Hepatocyte (in vitro differentiated cells): ENCODE data around the gene PDE4D. TPM values are rescaled to one million over a fixed set of nuclear protein-coding genes. Genes with fewer than 3 reads are reported as not detected.

Experiments
- DNase-seq: peaks from one replicate; pipeline ENCODE4 v3.0.0-alpha.2; 2016; ENCODE audit warnings: low spot score
- H2AFZ ChIP-seq: fragments of 200-600 bp; sonication (generic); 2 replicates; pipeline ENCODE4 v1.6.0; 2016; ENCODE audit warnings: antibody characterized with exemption, mild to moderate bottlenecking
- H3K27ac ChIP-seq: fragments of 200-600 bp; sonication (generic); 2 replicates; pipeline ENCODE4 v1.5.1; 2016; ENCODE audit warnings: mild to moderate bottlenecking
- H3K27me3 ChIP-seq: fragments of 200-600 bp; sonication (generic); 2 replicates; pipeline ENCODE4 v1.6.1; 2016
- H3K36me3 ChIP-seq: fragments of 200-600 bp; sonication (generic); replicated peaks from 2 replicates; pipeline ENCODE4 v1.5.1; 2016; ENCODE audit warnings: low read depth; ENCODE audit not compliant: insufficient read depth
- H3K4me1 ChIP-seq: fragments of 200-600 bp; sonication (generic); 2 replicates; pipeline ENCODE4 v1.5.1; 2016; ENCODE audit warnings: mild to moderate bottlenecking, moderate library complexity; ENCODE audit not compliant: insufficient read depth
- H3K4me2 ChIP-seq: fragments of 200-600 bp; sonication (generic); 2 replicates; pipeline ENCODE4 v1.6.0; 2016
- H3K4me3 ChIP-seq: fragments of 200-600 bp; sonication (generic); 2 replicates; pipeline ENCODE4 v1.5.1; 2016; ENCODE audit warnings: mild to moderate bottlenecking
- H3K79me2 ChIP-seq: fragments of 200-600 bp; sonication (generic); 2 replicates; pipeline ENCODE4 v1.6.0; 2017; ENCODE audit warnings: mild to moderate bottlenecking
- H3K9me2 ChIP-seq: fragments of 200-600 bp; sonication (generic); replicated peaks from 2 replicates; pipeline ENCODE4 v1.6.0; 2017; ENCODE audit warnings: mild to moderate bottlenecking; ENCODE audit not compliant: insufficient read depth
- H3K9me3 ChIP-seq: fragments of 200-600 bp; sonication (generic); 2 replicates; pipeline ENCODE4 v1.5.1; 2016; ENCODE audit warnings: low read depth, mild to moderate bottlenecking
- H4K20me1 ChIP-seq: fragments of 200-600 bp; sonication (generic); 2 replicates; pipeline ENCODE4 v1.6.0; 2016; ENCODE audit warnings: mild to moderate bottlenecking; ENCODE audit not compliant: insufficient read depth, poor library complexity, severe bottlenecking
- CTCF ChIP-seq: fragments of 200-600 bp; sonication (generic); IDR thresholded peaks from 2 replicates; pipeline ENCODE4 v1.5.1; 2016; ENCODE audit warnings: antibody characterized with exemption, mild to moderate bottlenecking; ENCODE audit not compliant: poor library complexity
- EZH2 ChIP-seq: fragments of 200-600 bp; sonication (generic); IDR thresholded peaks from 2 replicates; pipeline ENCODE4 v1.6.1; 2016; ENCODE audit warnings: antibody characterized with exemption, mild to moderate bottlenecking, borderline replicate concordance
- EZH2phosphoT487 ChIP-seq: fragments of 200-600 bp; sonication (generic); IDR thresholded peaks from one replicate; pipeline ENCODE4 v1.6.1; 2018; ENCODE audit warnings: antibody characterized with exemption, mild to moderate bottlenecking, low read depth, moderate library complexity; ENCODE audit not compliant: unreplicated experiment, severe bottlenecking
- WGBS: methylation state at CpG from one replicate; pipeline ENCODE4 v1.1.6; 2016; ENCODE audit warnings: low lambda C conversion rate; ENCODE audit errors: missing lambda C conversion rate; 5-methylcytosine and 5-hydroxymethylcytosine counted together
- polyA plus RNA-seq: library from polyadenylated mRNA; unstranded; fragments of >200 nt; fragmentation: Nextera tagmentation; extraction: Ambion mirVana; gene quantifications from 2 replicates; pipeline ENCODE4 v1.2.1, GENCODE V29; 2016
- total RNA-seq: library from RNA; depleted of rRNA; stranded (reverse); fragments of >200 nt; gene quantifications from 2 replicates; pipeline ENCODE4 v1.2.3, GENCODE V29; 2014

PDE4D gene
- total and polyA plus RNA-seq, 2 experiments from 2014 or later: 14.5 to 45.2 TPM

- DNase-seq: no peak
- H3K4me2 ChIP-seq: no peak overlapping the region
- TF ChIP-seq EZH2 (no peak), EZH2phosphoT487 (no peak), CTCF (no peak)
- H3K27me3 ChIP-seq: no peaks in the 10 kb centered on the region
- no peak overlapping the region for H3K4me3 ChIP-seq
- H4K20me1 ChIP-seq: no peaks in the 10 kb centered on the region
- no peak overlapping the region for H3K27ac ChIP-seq
- WGBS: 98% methylated on average over 3 of the region's 3 CpGs
- H3K9me2 ChIP-seq: no peaks in the 10 kb centered on the region
- H2AFZ ChIP-seq: no peak overlapping the region
- no peaks in the 10 kb centered on the region for H3K79me2 ChIP-seq
- no peaks in the 10 kb centered on the region for H3K36me3 ChIP-seq
- no peaks in the 10 kb centered on the region for H3K9me3 ChIP-seq
- no peaks in the 10 kb centered on the region for H3K4me1 ChIP-seq
Observed at GRCh38 chr5:59618644-59619043, 274.9 kb downstream of the PDE4D start.

GRCh38 chr5:59617186-59617771 is 276.2 kb downstream of the PDE4D start:
- 95% methylated on average over 9 of the region's 9 CpGs for WGBS
- H3K79me2 ChIP-seq: no peaks in the 10 kb centered on the region

GRCh38 chr5:59616413-59616812 is 277.1 kb downstream of the PDE4D start:
- 88% methylated on average over 1 of the region's 1 CpG for WGBS
- no peaks in the 10 kb centered on the region for H3K79me2 ChIP-seq
- H3K4me3 ChIP-seq: no peak overlapping the region
- no peaks in the 10 kb centered on the region for H3K9me3 ChIP-seq
- H3K27ac ChIP-seq: no peak overlapping the region
- H3K27me3 ChIP-seq: no peaks in the 10 kb centered on the region
- no peak overlapping the region for H2AFZ ChIP-seq
- H3K4me2 ChIP-seq: no peak overlapping the region
- H3K9me2 ChIP-seq: no peaks in the 10 kb centered on the region
- H3K4me1 ChIP-seq: no peaks in the 10 kb centered on the region
- no peaks in the 10 kb centered on the region for H4K20me1 ChIP-seq
- TF ChIP-seq EZH2: no peak
- TF ChIP-seq EZH2phosphoT487: no peak
- TF ChIP-seq CTCF: no peak
- DNase-seq: no peak
- no peaks in the 10 kb centered on the region for H3K36me3 ChIP-seq

More at GRCh38 chr5:59617186-59617771, 276.2 kb downstream of the PDE4D start:
- no peaks in the 10 kb centered on the region for H3K36me3 ChIP-seq
- TF ChIP-seq EZH2phosphoT487 (no peak), EZH2 (no peak), CTCF (no peak)
- H3K4me2 ChIP-seq: no peak overlapping the region
- H3K9me3 ChIP-seq: no peaks in the 10 kb centered on the region
- H3K9me2 ChIP-seq: no peaks in the 10 kb centered on the region
- H3K4me3 ChIP-seq: no peak overlapping the region
- no peak overlapping the region for H2AFZ ChIP-seq
- no peak overlapping the region for H3K27ac ChIP-seq
- H3K4me1 ChIP-seq: no peaks in the 10 kb centered on the region
- DNase-seq: no peak
- H4K20me1 ChIP-seq: no peaks in the 10 kb centered on the region
- H3K27me3 ChIP-seq: no peaks in the 10 kb centered on the region

GRCh38 chr5:59615272-59615671 is 278.3 kb downstream of the PDE4D start:
- no peaks in the 10 kb centered on the region for H3K27me3 ChIP-seq
- no peak overlapping the region for H2AFZ ChIP-seq
- TF ChIP-seq CTCF (no peak), EZH2phosphoT487 (no peak)
- WGBS: 91% methylated on average over 1 of the region's 1 CpG
- H3K4me3 ChIP-seq: no peak overlapping the region
- H3K9me2 ChIP-seq: no peaks in the 10 kb centered on the region
- H3K36me3 ChIP-seq: no peaks in the 10 kb centered on the region
- DNase-seq: no peak
- no peaks in the 10 kb centered on the region for H4K20me1 ChIP-seq
- H3K4me1 ChIP-seq: no peaks in the 10 kb centered on the region
- H3K79me2 ChIP-seq: no peaks in the 10 kb centered on the region
- no peaks in the 10 kb centered on the region for H3K9me3 ChIP-seq
- H3K27ac ChIP-seq: no peak overlapping the region
- no peak overlapping the region for H3K4me2 ChIP-seq
